Neuron (in vitro differentiated cells): Measurements from ENCODE around the gene VIL1.

ENCODE experiments used
- H2AFZ ChIP-seq: one replicate; pipeline ENCODE4 v1.6.1; 2013; ENCODE audit warnings: low read depth, mild to moderate bottlenecking, inconsistent platforms, low read length, moderate library complexity
- H3K27me3 ChIP-seq: one replicate; pipeline ENCODE4 v1.6.1; 2013; ENCODE audit warnings: low read length; ENCODE audit not compliant: insufficient read depth
- H3K36me3 ChIP-seq: one replicate; pipeline ENCODE4 v1.6.1; 2013; ENCODE audit warnings: low read length; ENCODE audit not compliant: insufficient read depth
- H3K4me1 ChIP-seq: one replicate; pipeline ENCODE4 v1.6.1; 2013; ENCODE audit warnings: low read length; ENCODE audit not compliant: insufficient read depth
- H3K4me3 ChIP-seq: 2 replicates; pipeline ENCODE4 v1.5.1; 2013; ENCODE audit warnings: mild to moderate bottlenecking, low read length, moderate library complexity
- H3K9me3 ChIP-seq: one replicate; pipeline ENCODE4 v1.6.1; 2013; ENCODE audit warnings: low read length

Gene VIL1

DNA sequence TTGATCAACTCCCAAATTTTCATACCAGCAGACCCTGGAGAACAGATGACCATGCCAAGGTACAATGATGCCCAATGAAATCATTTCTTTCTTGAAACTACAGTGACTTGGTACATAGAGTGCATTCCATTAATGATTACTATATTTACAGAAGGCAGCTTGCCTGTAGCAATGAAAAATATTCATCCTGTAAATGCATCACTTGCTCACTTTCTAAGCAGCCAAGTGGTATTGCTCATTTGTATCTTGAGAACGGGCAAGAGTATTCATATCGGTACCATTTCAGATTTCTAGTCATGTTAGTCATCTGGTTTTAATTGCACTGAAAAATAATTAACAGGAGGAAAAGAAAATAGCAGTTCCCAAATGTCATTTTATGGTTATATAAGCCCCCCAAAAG is 59.6 kb downstream of the VIL1 start:
- H3K4me3 ChIP-seq, result no peak overlapping the region
- H2AFZ ChIP-seq, result no peak overlapping the region
- no peaks in the 10 kb centered on the region for H3K9me3 ChIP-seq
- peaks cover 71% of the 10 kb centered on the region for H3K36me3 ChIP-seq
- no peaks in the 10 kb centered on the region for H3K27me3 ChIP-seq
- H3K4me1 ChIP-seq, result no peaks in the 10 kb centered on the region

DNA sequence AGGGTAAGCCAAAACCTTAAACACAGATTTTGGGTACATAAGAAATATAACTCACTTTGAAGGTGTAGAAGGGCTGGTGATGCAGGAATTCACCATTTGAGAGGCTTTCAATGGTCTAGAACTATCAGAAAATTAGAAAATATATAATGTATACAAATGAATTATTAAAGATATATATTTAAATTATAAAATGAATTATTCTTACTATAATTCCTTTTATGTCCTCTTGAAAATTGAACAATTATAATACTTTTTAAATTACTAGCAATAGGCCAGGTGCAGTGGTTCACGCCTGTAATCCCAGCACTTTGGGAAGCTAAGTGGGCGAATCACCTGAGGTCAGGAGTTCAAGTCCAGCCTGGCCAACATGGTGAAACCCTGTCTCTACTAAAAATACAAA is 60.7 kb downstream of the VIL1 start:
- H3K4me3 ChIP-seq, result no peak overlapping the region
- H3K27me3 ChIP-seq, result no peaks in the 10 kb centered on the region
- peaks cover 64% of the 10 kb centered on the region for H3K36me3 ChIP-seq
- no peaks in the 10 kb centered on the region for H3K4me1 ChIP-seq
- no peaks in the 10 kb centered on the region for H3K9me3 ChIP-seq
- no peak overlapping the region for H2AFZ ChIP-seq

DNA sequence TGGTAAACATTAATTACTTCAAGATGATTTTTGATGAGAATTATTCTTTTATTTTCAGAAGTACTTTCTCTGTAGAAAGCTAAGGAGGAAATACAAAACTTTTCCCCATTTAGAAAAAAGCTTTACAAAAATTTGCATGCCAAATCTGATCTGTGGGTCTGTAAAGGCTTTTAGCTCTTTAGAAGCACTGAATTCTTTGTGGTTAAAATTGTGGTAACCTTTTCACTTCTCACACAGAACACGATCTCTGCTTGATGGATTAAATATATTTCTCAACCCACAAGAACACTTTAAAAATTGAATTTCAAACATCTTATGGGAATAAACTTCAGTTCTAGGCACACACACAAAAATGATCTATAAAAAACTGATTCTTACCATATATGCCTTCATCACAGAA is 63.7 kb downstream of the VIL1 start:
- Histone ChIP-seq H3K27me3 (no peaks in the 10 kb centered on the region), H2AFZ (no peak overlapping the region), H3K4me3 (no peak overlapping the region), H3K36me3 (peaks cover 62% of the 10 kb centered on the region), H3K9me3 (no peaks in the 10 kb centered on the region), H3K4me1 (no peaks in the 10 kb centered on the region)

DNA sequence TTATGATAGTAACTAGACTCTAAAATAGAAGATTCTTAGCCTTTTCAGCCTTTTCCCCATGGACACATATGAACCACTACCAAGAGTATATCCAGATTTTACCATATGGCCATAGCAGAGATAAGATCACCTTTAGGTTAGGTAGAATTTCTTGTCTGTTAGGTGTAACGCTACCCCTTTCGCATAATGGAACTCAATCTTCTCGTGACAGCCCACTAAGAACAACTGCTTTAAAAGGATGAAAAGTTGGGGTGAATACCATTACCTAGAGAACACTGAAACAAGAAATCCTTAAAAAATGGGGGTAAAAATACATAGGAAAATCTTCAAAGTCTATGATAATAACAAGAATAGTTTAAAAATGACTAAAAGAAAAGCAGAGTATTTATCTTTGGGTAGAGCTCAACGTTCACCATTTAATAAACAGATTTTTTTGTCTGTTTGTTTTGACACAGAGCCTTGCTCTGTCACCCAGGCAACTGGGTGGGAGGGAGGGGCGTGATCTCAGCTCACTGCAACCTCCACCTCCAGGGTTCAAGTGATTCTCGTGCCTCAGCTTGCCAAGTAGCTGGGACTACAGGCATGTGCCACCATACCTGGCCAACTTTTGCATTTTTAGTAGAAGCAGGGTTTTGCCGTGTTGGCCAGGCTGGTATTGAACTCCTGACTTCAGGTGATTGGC is 67.2 kb downstream of the VIL1 start:
- Histone ChIP-seq H3K4me1 (no peaks in the 10 kb centered on the region), H3K9me3 (no peaks in the 10 kb centered on the region), H3K36me3 (peaks cover 68% of the 10 kb centered on the region), H2AFZ (no peak overlapping the region), H3K4me3 (no peak overlapping the region), H3K27me3 (no peaks in the 10 kb centered on the region)

GRCh38 chr2:218500501-218501060 is 81.7 kb downstream of the VIL1 start:
- Histone ChIP-seq H3K4me1 (no peaks in the 10 kb centered on the region), H2AFZ (no peak overlapping the region), H3K36me3 (peaks cover 41% of the 10 kb centered on the region), H3K4me3 (no peak overlapping the region), H3K9me3 (no peaks in the 10 kb centered on the region), H3K27me3 (no peaks in the 10 kb centered on the region)

DNA sequence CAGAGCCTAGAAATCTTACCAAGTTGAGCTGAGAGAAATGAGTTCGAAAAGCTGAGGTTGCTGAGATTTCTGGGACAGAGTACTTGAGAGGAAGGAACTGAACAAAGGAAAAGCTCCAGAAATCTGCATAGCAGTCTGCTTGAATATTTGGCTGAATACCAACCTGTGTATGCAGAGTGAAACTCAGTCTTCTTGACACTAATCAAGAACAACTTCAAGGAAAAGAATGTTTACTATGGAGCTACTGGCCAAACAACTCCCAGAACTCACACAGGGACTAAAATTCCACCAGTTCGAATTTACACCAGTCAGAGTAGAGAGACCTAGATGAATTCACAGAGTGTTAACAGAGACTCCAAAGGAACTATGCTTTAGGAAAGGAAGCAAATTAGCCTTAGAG is 82.7 kb downstream of the VIL1 start:
- no peak overlapping the region for H2AFZ ChIP-seq

More for the DNA sequence above, 82.7 kb downstream of the VIL1 start:
- no peak overlapping the region for H3K4me3 ChIP-seq
- H3K9me3 ChIP-seq, result no peaks in the 10 kb centered on the region
- H3K36me3 ChIP-seq, result peaks cover 33% of the 10 kb centered on the region
- H3K27me3 ChIP-seq, result no peaks in the 10 kb centered on the region
- no peaks in the 10 kb centered on the region for H3K4me1 ChIP-seq
